Stimulated activated CD8-positive, alpha-beta memory T cell treated with anti-CD3 and anti-CD28 coated beads, Interleukin-15, amount 100 ng/mL, for 48 hours (primary cell): ENCODE data around the gene BSN.
A peak's percentile ranks its signal among the peaks of the same experiment; 100 is the strongest.

Experiments used
- DNase-seq, 2 donors: peaks; one replicate each; pipeline ENCODE4 v3.0.0-alpha.2; 2020; ENCODE audit warnings: low read depth in 2 of 2

Gene BSN

GRCh38 chr3:49553692-49554632, at the start of gene BSN:
TSS of gene BSN (plus strand) at chr3:49554477. CDS start at chr3:49554603, 126 bp downstream.
- peak; percentile 89 for DNase-seq

GRCh38 chr3:49506906-49507305, 47.4 kb upstream of the BSN start:
- no peak for DNase-seq

- no peak for DNase-seq
These were observed 45.2 kb upstream of the BSN start for GRCh38 chr3:49509028-49509561.

- DNase-seq, result no peak
These were observed 42.6 kb upstream of the BSN start for GRCh38 chr3:49511639-49512038.

- no peak for DNase-seq
These were observed 41.4 kb upstream of the BSN start for GRCh38 chr3:49512781-49513355.

GRCh38 chr3:49513494-49514124, 40.7 kb upstream of the BSN start:
- DNase-seq, result no peak

- DNase-seq, result no peak
These were observed 36.3 kb upstream of the BSN start for GRCh38 chr3:49518016-49518415.

- DNase-seq, result no peak
These were observed 35.8 kb upstream of the BSN start for GRCh38 chr3:49518441-49518840.

GRCh38 chr3:49519296-49519695, 35.0 kb upstream of the BSN start:
- DNase-seq, result no peak

- DNase-seq, result no peak
These were observed 34.3 kb upstream of the BSN start for GRCh38 chr3:49519916-49520385.

GRCh38 chr3:49523756-49524747, 30.2 kb upstream of the BSN start:
- DNase-seq, result no peak

- DNase-seq, result peak in 1 of 2 donors; percentile 18
These were observed 24.7 kb upstream of the BSN start for GRCh38 chr3:49529567-49529966.

GRCh38 chr3:49530231-49530630, 24.0 kb upstream of the BSN start:
- no peak for DNase-seq

GRCh38 chr3:49530701-49531100, 23.6 kb upstream of the BSN start:
- DNase-seq, result no peak

GRCh38 chr3:49531218-49531617, 23.1 kb upstream of the BSN start:
- DNase-seq, result no peak

GRCh38 chr3:49531715-49532114, 22.6 kb upstream of the BSN start:
- DNase-seq, result peak in 1 of 2 donors; percentile 3

- DNase-seq, result no peak
These were observed 21.2 kb upstream of the BSN start for GRCh38 chr3:49533031-49533430.

GRCh38 chr3:49533786-49534519, 20.3 kb upstream of the BSN start:
- DNase-seq, result no peak

GRCh38 chr3:49534581-49535441, 19.5 kb upstream of the BSN start:
- DNase-seq, result no peak
